ENCODE measurements around the gene INPP4B. TPM values are rescaled to one million over a fixed set of nuclear protein-coding genes. Genes with fewer than 3 reads are reported as not detected.
A peak's percentile ranks its signal among the peaks of the same experiment; 100 is the strongest.

The INPP4B gene
- total and polyA plus RNA-seq, 7 experiments from 2014 or later: 52.8 to 77.5 (median 64.2) TPM

DNA sequence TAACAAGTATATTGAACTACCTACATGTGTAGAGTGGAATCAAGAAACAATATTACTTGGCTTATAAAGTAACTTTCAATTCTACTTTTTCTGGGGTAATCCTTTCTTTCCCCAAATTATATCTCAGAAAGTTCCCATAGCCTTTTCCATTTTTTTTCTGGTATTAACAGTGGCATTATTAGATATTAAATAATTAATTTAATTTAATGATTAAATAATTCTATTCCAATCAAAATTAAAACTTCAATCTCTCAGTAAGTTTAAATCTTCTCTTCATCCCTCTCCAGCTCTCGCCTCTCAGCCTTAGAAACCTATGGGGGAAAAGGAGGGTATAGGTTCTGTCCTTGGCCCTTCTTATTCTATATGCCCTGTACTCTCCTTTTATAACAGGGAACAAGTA is 262.4 kb downstream of the INPP4B start:
- ATAC-seq: no peak
- no peaks in the 10 kb centered on the region for H3K27me3 ChIP-seq (ENCODE audit: control insufficient read depth in 2 of 2, insufficient read depth in 2 of 2, low read length in 2 of 2)
- Mint-ChIP-seq H3K4me3 (no peak overlapping the region), H3K36me3 (peaks cover 18 to 71% (median 58%) of the 10 kb centered on the region in 5 donors), H3K27me3 (no peaks in the 10 kb centered on the region), H3K27ac (no peak overlapping the region), H3K9me3 (peaks cover 0 to 20% (median 3%) of the 10 kb centered on the region in 11 donors), H3K4me1 (peaks cover 8 to 61% (median 49%) of the 10 kb centered on the region in 7 donors)
- peaks cover 0 to 8% of the 10 kb centered on the region in 2 donors for H3K4me1 ChIP-seq (ENCODE audit: control insufficient read depth in 2 of 2, insufficient read depth in 2 of 2, low read length in 2 of 2)
- H3K4me3 ChIP-seq (ENCODE audit: low read length): no peak overlapping the region
- no peak overlapping the region for H3K27ac ChIP-seq (ENCODE audit: low read depth, low read length)
- ChIA-PET POLR2A (no interaction called here), CTCF (no interaction called here)
- no peak for DNase-seq
- intact Hi-C loops (cut with micrococcal nuclease): loop anchor here in 1 of 2 donors (2.0 kb wide), 1 partner anchor 15 kb away; no protein-coding TSS in a partner anchor
- H3K36me3 ChIP-seq (ENCODE audit: control insufficient read depth in 2 of 3, insufficient read depth in 3 of 3, low read length in 3 of 3): peaks cover 0 to 11% (median 4%) of the 10 kb centered on the region in 3 experiments
- no peaks in the 10 kb centered on the region for H3K9me3 ChIP-seq (ENCODE audit: control insufficient read depth in 2 of 3, low read length in 3 of 3)

- ChIA-PET POLR2A (interaction anchor here (0.7 kb wide), 1 partner anchor 217 kb away, joined by 3 read pairs; no protein-coding TSS in a partner anchor), CTCF (interaction anchor here (0.6 to 1.5 kb wide), 3 partner anchors 54 to 299 kb away, joined by 3 to 5 read pairs (median 3); no protein-coding TSS in a partner anchor)
- no peaks in the 10 kb centered on the region for H3K27me3 Mint-ChIP-seq
- no peak overlapping the region for H3K4me3 ChIP-seq (ENCODE audit: low read length)
- ATAC-seq: no peak
- H3K4me1 ChIP-seq (ENCODE audit: control insufficient read depth in 2 of 2, insufficient read depth in 2 of 2, low read length in 2 of 2): peaks cover 0 to 8% of the 10 kb centered on the region in 2 donors
- peak overlapping the region in 1 of 9 donors; percentile 51 for H3K27ac Mint-ChIP-seq
- intact Hi-C loops (cut with micrococcal nuclease): loop anchor here in 1 of 2 donors (2.0 kb wide), 1 partner anchor 14 kb away; no protein-coding TSS in a partner anchor
- no peak for DNase-seq
- peaks cover 18 to 73% (median 62%) of the 10 kb centered on the region in 5 donors for H3K36me3 Mint-ChIP-seq
- H3K4me1 Mint-ChIP-seq: peaks cover 8 to 70% (median 54%) of the 10 kb centered on the region in 7 donors
- no peak overlapping the region for H3K27ac ChIP-seq (ENCODE audit: low read depth, low read length)
- peaks cover 0 to 11% (median 4%) of the 10 kb centered on the region in 3 experiments for H3K36me3 ChIP-seq (ENCODE audit: control insufficient read depth in 2 of 3, insufficient read depth in 3 of 3, low read length in 3 of 3)
- H3K9me3 ChIP-seq (ENCODE audit: control insufficient read depth in 2 of 3, low read length in 3 of 3): no peaks in the 10 kb centered on the region
- H3K9me3 Mint-ChIP-seq: peaks cover 0 to 20% (median 3%) of the 10 kb centered on the region in 11 donors
- peak overlapping the region in 2 of 10 donors; percentile 13 to 17 for H3K4me3 Mint-ChIP-seq
- no peaks in the 10 kb centered on the region for H3K27me3 ChIP-seq (ENCODE audit: control insufficient read depth in 2 of 2, insufficient read depth in 2 of 2, low read length in 2 of 2)
Measured at GRCh38 chr4:142582340-142582739, 263.8 kb downstream of the INPP4B start.

DNA sequence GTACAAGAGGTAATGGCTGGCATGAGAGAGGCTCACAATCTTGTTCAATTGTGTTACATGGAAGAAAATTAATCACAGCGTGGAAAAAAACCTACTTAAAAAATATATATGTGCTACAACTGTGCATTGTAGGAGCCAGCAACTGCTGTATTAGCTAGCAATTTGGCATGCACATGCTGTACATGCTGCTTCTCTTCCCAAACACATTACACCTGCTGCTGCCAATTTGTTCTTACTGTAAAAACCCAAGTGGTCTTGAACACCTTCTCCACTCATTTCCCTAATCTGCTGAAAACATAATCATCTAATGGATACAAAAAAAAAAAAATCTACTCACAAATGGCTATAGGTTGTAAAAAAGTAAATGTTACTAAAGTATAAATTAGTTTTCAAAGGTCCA is 264.2 kb downstream of the INPP4B start:
- Histone ChIP-seq H3K27ac (ENCODE audit: low read depth, low read length) (no peak overlapping the region), H3K4me1 (ENCODE audit: control insufficient read depth in 2 of 2, insufficient read depth in 2 of 2, low read length in 2 of 2) (peaks cover 0 to 8% of the 10 kb centered on the region in 2 donors), H3K36me3 (ENCODE audit: control insufficient read depth in 2 of 3, insufficient read depth in 3 of 3, low read length in 3 of 3) (peaks cover 0 to 11% (median 4%) of the 10 kb centered on the region in 3 experiments), H3K9me3 (ENCODE audit: control insufficient read depth in 2 of 3, low read length in 3 of 3) (no peaks in the 10 kb centered on the region), H3K27me3 (ENCODE audit: control insufficient read depth in 2 of 2, insufficient read depth in 2 of 2, low read length in 2 of 2) (no peaks in the 10 kb centered on the region), H3K4me3 (ENCODE audit: low read length) (no peak overlapping the region)
- ChIA-PET POLR2A (interaction anchor here (0.7 kb wide), 1 partner anchor 217 kb away, joined by 3 read pairs; no protein-coding TSS in a partner anchor), CTCF (interaction anchor here (0.6 to 1.5 kb wide), 3 partner anchors 13 to 299 kb away, joined by 3 to 5 read pairs (median 3); no protein-coding TSS in a partner anchor)
- peak overlapping the region in 1 of 10 donors; percentile 13 for H3K4me3 Mint-ChIP-seq
- peaks cover 0 to 19% (median 3%) of the 10 kb centered on the region in 11 donors for H3K9me3 Mint-ChIP-seq
- H3K4me1 Mint-ChIP-seq: peaks cover 8 to 73% (median 57%) of the 10 kb centered on the region in 7 donors
- DNase-seq (no peak), ATAC-seq (no peak)
- peaks cover 16 to 72% (median 64%) of the 10 kb centered on the region in 5 donors for H3K36me3 Mint-ChIP-seq
- H3K27ac Mint-ChIP-seq: no peak overlapping the region
- intact Hi-C loops (cut with micrococcal nuclease): loop anchor here in 1 of 2 donors (2.0 kb wide), 2 partner anchors 13 kb away; no protein-coding TSS in a partner anchor
- H3K27me3 Mint-ChIP-seq: no peaks in the 10 kb centered on the region

GRCh38 chr4:142579443-142579842 is 266.7 kb downstream of the INPP4B start:
- no peaks in the 10 kb centered on the region for H3K27me3 Mint-ChIP-seq
- Histone ChIP-seq H3K4me3 (ENCODE audit: low read length) (no peak overlapping the region), H3K27me3 (ENCODE audit: control insufficient read depth in 2 of 2, insufficient read depth in 2 of 2, low read length in 2 of 2) (no peaks in the 10 kb centered on the region), H3K4me1 (ENCODE audit: control insufficient read depth in 2 of 2, insufficient read depth in 2 of 2, low read length in 2 of 2) (peaks cover 0 to 12% of the 10 kb centered on the region in 2 donors), H3K36me3 (ENCODE audit: control insufficient read depth in 2 of 3, insufficient read depth in 3 of 3, low read length in 3 of 3) (peaks cover 0 to 3% (median 0%) of the 10 kb centered on the region in 3 experiments), H3K9me3 (ENCODE audit: control insufficient read depth in 2 of 3, low read length in 3 of 3) (no peaks in the 10 kb centered on the region), H3K27ac (ENCODE audit: low read depth, low read length) (no peak overlapping the region)
- ChIA-PET CTCF (interaction anchor here (1.8 kb wide), 1 partner anchor 12 kb away, joined by 5 read pairs; no protein-coding TSS in a partner anchor), POLR2A (interaction anchor here (1.3 kb wide), 1 partner anchor 24 kb away, joined by 5 read pairs; no protein-coding TSS in a partner anchor)
- H3K27ac Mint-ChIP-seq: peak overlapping the region in 2 of 9 donors; percentile 12 to 70
- DNase-seq: no peak
- peaks cover 15 to 71% (median 55%) of the 10 kb centered on the region in 5 donors for H3K36me3 Mint-ChIP-seq
- intact Hi-C loops (cut with micrococcal nuclease): no loop called here
- peaks cover 13 to 84% (median 67%) of the 10 kb centered on the region in 7 donors for H3K4me1 Mint-ChIP-seq
- peaks cover 0 to 13% (median 2%) of the 10 kb centered on the region in 11 donors for H3K9me3 Mint-ChIP-seq
- peak overlapping the region in 1 of 10 donors; percentile 23 for H3K4me3 Mint-ChIP-seq
- ATAC-seq: no peak

- Mint-ChIP-seq H3K4me3 (peak overlapping the region in 5 of 10 donors; percentile 2 to 64 (median 38)), H3K27ac (peak overlapping the region in 6 of 9 donors; percentile 17 to 81 (median 44)), H3K4me1 (peaks cover 19 to 93% (median 77%) of the 10 kb centered on the region in 7 donors), H3K36me3 (peaks cover 22 to 64% (median 46%) of the 10 kb centered on the region in 5 donors), H3K27me3 (no peaks in the 10 kb centered on the region), H3K9me3 (peaks cover 0 to 18% (median 2%) of the 10 kb centered on the region in 11 donors)
- Histone ChIP-seq H3K9me3 (ENCODE audit: control insufficient read depth in 2 of 3, low read length in 3 of 3) (no peaks in the 10 kb centered on the region), H3K4me1 (ENCODE audit: control insufficient read depth in 2 of 2, insufficient read depth in 2 of 2, low read length in 2 of 2) (peaks cover 0 to 29% of the 10 kb centered on the region in 2 donors), H3K27me3 (ENCODE audit: control insufficient read depth in 2 of 2, insufficient read depth in 2 of 2, low read length in 2 of 2) (no peaks in the 10 kb centered on the region), H3K36me3 (ENCODE audit: control insufficient read depth in 2 of 3, insufficient read depth in 3 of 3, low read length in 3 of 3) (peaks cover 0 to 3% (median 0%) of the 10 kb centered on the region in 3 experiments), H3K27ac (ENCODE audit: low read depth, low read length) (no peak overlapping the region), H3K4me3 (ENCODE audit: low read length) (no peak overlapping the region)
- ATAC-seq (no peak), DNase-seq (no peak)
- CTCF ChIA-PET: no interaction called here
- intact Hi-C loops (cut with micrococcal nuclease): no loop called here
- POLR2A ChIA-PET: interaction anchor here (0.6 to 1.8 kb wide), 2 partner anchors 16 to 129 kb away, joined by 3 to 4 read pairs; no protein-coding TSS in a partner anchor
Measured at GRCh38 chr4:142574306-142574705, 271.8 kb downstream of the INPP4B start.

GRCh38 chr4:142572071-142572470 is 274.0 kb downstream of the INPP4B start:
- Histone ChIP-seq H3K27ac (ENCODE audit: low read depth, low read length) (peak overlapping the region; percentile 32), H3K4me1 (ENCODE audit: control insufficient read depth in 2 of 2, insufficient read depth in 2 of 2, low read length in 2 of 2) (peaks cover 0 to 27% of the 10 kb centered on the region in 2 donors), H3K4me3 (ENCODE audit: low read length) (no peak overlapping the region), H3K9me3 (ENCODE audit: control insufficient read depth in 2 of 3, low read length in 3 of 3) (no peaks in the 10 kb centered on the region), H3K36me3 (ENCODE audit: control insufficient read depth in 2 of 3, insufficient read depth in 3 of 3, low read length in 3 of 3) (peaks cover 0 to 3% (median 0%) of the 10 kb centered on the region in 3 experiments), H3K27me3 (ENCODE audit: control insufficient read depth in 2 of 2, insufficient read depth in 2 of 2, low read length in 2 of 2) (no peaks in the 10 kb centered on the region)
- no peak for ATAC-seq
- Mint-ChIP-seq H3K4me1 (peaks cover 16 to 83% (median 75%) of the 10 kb centered on the region in 7 donors), H3K9me3 (peaks cover 0 to 14% (median 2%) of the 10 kb centered on the region in 11 donors), H3K27me3 (no peaks in the 10 kb centered on the region), H3K36me3 (peaks cover 19 to 51% (median 31%) of the 10 kb centered on the region in 5 donors), H3K27ac (peak overlapping the region; percentile 19 to 99 (median 69)), H3K4me3 (peak overlapping the region in 9 of 10 donors; percentile 19 to 74 (median 52))
- DNase-seq: no peak
- ChIA-PET POLR2A (interaction anchor here (0.7 to 1.9 kb wide), 2 partner anchors 127 to 132 kb away, joined by 3 to 4 read pairs; no protein-coding TSS in a partner anchor), CTCF (interaction anchor here (1.3 to 1.5 kb wide), 2 partner anchors 163 to 290 kb away, joined by 3 to 4 read pairs; no protein-coding TSS in a partner anchor)
- intact Hi-C loops (cut with micrococcal nuclease): no loop called here
